HG03045 (cell line): Measurements from ENCODE around the gene TOMM40L.
"Not testable (repeated sequence)": the region's sequence is repeated elsewhere in the genome, so short reads cannot be mapped to it uniquely, and the experiment has no call there.

Source experiments
- ATAC-seq: cut with Tn5 transposase; IDR thresholded peaks from one replicate; pipeline ENCODE4 v1.9.1; 2021; ENCODE audit warnings: mild to moderate bottlenecking, moderate library complexity; ENCODE audit not compliant: unreplicated experiment

TOMM40L gene

DNA sequence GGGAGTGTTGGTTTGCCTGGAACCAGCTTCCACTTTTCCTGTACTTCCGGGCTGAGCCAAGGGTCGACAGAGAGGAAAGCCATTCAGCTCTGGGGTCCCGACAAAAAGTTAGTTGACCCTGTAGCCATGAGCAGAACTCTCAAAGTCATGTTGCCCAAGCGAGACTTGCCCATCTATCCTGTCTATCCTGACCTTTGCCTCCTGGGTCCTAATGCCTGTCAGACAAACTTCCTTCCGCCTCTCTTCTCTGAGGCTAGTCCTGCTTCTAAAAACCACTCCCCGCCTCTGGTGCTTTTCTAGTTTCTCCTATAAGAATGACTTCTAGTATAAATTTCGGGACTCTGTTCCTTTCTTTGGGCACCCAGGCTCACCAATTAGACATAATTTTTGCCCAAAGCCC is 25.0 kb downstream of the TOMM40L start:
- ATAC-seq, result no peak

GRCh38 chr1:161251579-161251978 is 25.7 kb downstream of the TOMM40L start:
- ATAC-seq, result no peak

DNA sequence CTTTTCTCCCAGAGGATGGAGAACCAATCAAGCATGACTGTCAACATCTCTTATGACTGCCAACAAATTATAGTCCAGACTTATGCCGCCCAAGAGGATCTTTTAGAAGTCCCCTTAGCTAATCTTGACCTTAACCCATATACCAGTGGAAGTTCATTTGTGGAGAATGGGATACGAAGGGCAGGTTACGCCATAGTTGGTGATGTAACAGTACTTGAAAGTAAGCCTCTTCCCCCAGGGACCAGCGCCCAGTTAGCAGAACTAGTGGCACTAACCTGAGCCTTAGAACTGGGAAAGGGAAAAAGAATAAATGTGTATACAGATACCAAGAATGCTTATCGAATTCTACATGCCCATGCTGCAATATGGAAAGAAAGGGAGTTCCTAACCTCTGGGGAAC is 29.4 kb downstream of the TOMM40L start:
- not testable (repeated sequence) for ATAC-seq

GRCh38 chr1:161255955-161256520 is 30.2 kb downstream of the TOMM40L start:
- ATAC-seq, result not testable (repeated sequence)

DNA sequence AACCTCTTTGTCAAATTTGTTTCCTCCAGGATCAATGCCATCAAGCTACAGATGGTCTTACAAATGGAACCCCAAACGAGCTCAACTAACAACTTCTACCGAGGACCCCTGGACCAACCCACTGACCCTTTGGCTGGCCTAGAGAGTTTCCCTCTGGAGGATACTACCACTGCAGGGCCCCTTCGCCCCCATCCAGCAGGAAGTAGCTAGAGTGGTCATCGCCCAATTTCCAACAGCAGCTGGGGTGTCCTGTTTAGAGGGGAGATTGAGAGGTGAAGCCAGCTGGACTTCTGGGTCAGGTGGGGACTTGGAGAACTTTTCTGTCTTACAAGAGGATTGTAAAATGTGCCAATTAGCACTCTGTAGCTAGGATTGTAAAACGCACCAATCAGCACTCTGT is 31.2 kb downstream of the TOMM40L start:
- not testable (repeated sequence) for ATAC-seq

GRCh38 chr1:161258439-161259344 is 32.8 kb downstream of the TOMM40L start, which contains the start of gene PCP4L1:
TSS of gene PCP4L1 (plus strand) at chr1:161258745. CDS start at chr1:161258975, 230 bp downstream.
- ATAC-seq, result no peak

DNA sequence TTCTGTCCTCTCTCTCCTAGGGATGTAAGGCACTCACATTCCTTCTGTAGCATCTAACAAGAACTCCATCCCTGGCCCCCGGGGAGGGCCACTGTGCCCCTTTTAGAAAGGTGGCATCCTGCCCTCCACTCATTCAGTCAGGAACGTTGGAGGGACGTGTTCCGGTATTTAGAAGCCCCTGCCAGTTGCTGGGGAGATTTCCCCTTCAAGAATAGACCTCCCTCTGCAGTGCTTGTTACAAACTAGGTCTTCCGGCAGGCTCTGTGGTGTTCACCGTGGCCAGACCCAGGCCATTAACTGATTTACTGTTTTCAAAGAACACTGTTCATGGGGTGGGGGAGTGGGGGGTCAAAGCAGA is 33.5 kb downstream of the TOMM40L start:
- ATAC-seq, result no peak

DNA sequence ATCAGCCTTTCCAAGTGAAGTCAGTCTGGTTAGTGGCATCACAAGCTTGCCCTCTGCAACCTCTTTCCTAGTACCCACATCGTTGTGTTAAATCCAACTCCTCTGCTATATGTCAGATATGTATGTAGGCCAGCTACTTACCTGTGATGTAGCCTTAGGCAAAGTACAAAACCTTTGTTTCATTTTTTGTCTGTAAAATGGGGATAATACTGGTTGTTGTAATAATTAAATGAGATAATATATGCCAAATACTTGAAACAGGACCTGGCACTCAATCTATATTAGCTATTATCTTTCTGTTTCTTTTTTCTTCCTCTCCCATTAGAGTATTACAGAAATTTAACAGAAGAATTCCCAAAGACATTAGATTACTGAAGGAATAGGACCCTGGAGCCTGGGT is 33.9 kb downstream of the TOMM40L start:
- ATAC-seq, result no peak

- ATAC-seq, result no peak
Measured at GRCh38 chr1:161260376-161261260, 34.8 kb downstream of the TOMM40L start.

DNA sequence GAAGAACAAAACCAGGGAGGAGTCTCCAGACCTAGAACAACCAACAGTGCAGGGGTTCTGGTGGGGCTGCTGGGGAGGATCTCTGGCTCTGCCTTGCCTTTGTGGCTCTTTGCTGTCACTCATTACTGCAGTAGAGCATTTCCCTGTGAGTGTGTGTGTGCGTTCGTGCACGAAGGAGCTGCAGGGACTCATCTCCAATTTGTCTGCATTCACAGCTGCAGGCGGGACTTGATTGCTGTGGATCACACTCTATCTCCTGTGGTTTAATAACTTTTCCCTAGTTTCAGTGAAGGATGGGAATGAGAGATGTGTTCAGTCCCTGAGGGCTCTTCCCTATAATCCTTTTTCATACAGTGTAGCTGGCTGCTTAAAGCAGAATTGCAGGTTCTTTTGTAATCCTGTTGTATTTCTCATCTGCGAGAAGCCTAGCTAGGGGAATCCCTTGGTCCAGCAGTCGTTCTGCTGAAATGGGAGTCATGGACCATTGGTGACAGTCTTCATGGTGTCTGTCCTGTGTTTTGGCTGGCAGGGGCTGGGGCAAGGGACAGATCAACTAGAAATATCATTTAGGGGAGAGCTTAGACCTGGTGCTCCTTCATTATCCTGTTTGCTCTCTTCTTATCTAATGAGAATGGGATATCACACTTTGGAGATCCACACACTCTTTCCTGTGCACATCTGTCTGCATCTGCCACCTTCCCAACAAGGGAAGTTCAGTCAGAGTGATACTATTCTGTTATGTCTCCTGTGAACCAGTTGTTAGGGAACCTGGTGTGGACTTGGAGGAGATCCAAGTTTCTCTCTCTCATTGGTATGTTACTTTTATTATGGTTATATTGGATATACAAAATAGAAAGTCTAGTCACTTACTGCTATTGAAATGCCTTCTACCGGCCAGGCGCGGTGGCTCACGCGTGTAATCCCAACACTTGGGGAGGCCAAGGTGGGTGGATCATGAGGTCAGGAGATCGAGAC is 35.7 kb downstream of the TOMM40L start:
- no peak for ATAC-seq

DNA sequence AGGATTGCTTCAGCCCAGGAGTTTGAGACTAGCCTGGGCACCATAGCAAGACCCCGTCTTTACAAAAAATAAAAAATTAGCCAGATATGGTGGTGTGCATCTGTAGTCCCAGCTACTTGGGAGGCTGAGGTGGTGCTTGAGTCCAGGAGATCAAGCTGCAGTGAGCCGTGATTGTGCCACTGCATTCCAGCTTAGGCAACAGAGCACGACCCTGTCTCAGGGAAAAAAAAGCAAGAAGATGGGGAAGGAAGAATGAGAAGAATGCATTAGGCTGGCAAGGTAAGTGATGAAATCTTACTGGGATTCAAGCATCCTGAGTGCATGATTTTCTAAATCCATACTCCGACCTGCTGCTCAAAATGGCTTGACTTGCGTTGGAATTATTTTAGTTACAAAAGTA is 39.4 kb downstream of the TOMM40L start:
- no peak for ATAC-seq

DNA sequence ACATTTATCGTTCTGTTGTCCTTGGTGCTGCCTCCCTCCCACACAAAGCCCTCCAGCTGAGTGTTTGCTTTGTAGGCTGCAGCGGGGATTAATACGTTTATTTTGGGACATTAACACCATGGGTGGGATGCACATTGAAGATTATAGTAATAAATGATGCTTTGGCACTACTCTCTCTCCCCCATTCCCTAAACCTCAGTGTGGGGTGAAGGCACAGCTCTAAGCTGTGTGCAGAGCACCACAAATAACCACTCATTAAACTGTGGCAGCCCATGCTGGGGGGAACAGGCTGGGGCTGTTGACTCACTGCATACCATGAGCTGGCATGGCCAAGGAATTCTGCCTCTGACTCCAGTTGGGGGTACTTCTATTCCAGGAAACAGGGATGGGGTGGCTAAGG is 40.3 kb downstream of the TOMM40L start:
- no peak for ATAC-seq

- ATAC-seq, result no peak
Measured at GRCh38 chr1:161266836-161267235, 41.0 kb downstream of the TOMM40L start.

- ATAC-seq, result no peak
Measured at GRCh38 chr1:161267321-161267720, 41.5 kb downstream of the TOMM40L start.

DNA sequence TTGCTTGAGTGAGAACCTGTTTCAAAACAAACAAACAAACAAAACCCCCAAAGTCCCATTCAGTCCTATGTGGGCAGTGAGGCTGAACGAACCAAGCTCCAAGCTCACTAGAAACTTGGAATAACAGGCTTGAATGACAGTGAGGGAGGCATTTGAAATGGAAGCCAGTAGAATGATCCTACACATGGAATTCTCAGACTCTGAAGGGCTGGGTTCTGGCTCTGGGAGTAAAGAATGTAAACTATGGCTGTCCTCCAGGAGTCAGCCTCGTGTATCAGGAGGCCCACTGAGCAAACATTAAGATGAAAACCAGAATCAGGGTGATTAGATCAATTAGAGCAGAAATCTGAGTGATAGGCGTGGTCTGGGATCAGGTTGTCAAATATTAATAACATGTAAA is 47.5 kb downstream of the TOMM40L start:
- ATAC-seq, result no peak

- ATAC-seq, result no peak
Measured at GRCh38 chr1:161274874-161275273, 49.0 kb downstream of the TOMM40L start.
